Measurements from ENCODE around the gene MAST4. TPM values are rescaled to one million over a fixed set of nuclear protein-coding genes. Genes with fewer than 3 reads are reported as not detected.

Gene MAST4
- total and polyA plus RNA-seq, 2 of the 13 experiments (the other 11 are each of a cell fraction or from before 2014, with no cell fraction given), result 3.4 to 3.7 TPM

- no peak for TF ChIP-seq TGIF2 (CRISPR knock-in tag; IDR thresholded peaks at IDR 0.05)
- no peak for TF ChIP-seq FUBP1 (CRISPR knock-in tag; IDR thresholded peaks at IDR 0.05; ENCODE audit: borderline replicate concordance)
- TF ChIP-seq ZNF780A (CRISPR knock-in tag; IDR thresholded peaks at IDR 0.05), result no peak
- TF ChIP-seq SOX6 (IDR thresholded peaks at IDR 0.05), result no peak
- TF ChIP-seq SOX6 (CRISPR knock-in tag; IDR thresholded peaks at IDR 0.05), result no peak
Measured at GRCh38 chr5:66757834-66758371, 161.7 kb downstream of the MAST4 start (continued).

GRCh38 chr5:66769030-66769733 is 173.0 kb downstream of the MAST4 start:
- Histone ChIP-seq H3K36me3 (replicated peaks in 1 of 2; ENCODE audit: control insufficient read depth in 1 of 2, insufficient read depth in 2 of 2, low read length in 2 of 2) (no peaks in the 10 kb centered on the region), H3K27me3 (ENCODE audit: control insufficient read depth in 1 of 2, insufficient read depth in 2 of 2, low read length in 2 of 2) (no peaks in the 10 kb centered on the region; a peak in 1 of 5 replicates), H3K4me1 (ENCODE audit: insufficient read depth, low read length) (no peaks in the 10 kb centered on the region), H3K79me2 (ENCODE audit: insufficient read depth, low read length) (no peaks in the 10 kb centered on the region), H2AFZ (ENCODE audit: low read length) (no peak overlapping the region), H3K9me3 (ENCODE audit: low read length) (no peaks in the 10 kb centered on the region), H3K27ac (ENCODE audit: extremely low read length, insufficient read depth, low read length) (no peak overlapping the region), H4K20me1 (ENCODE audit: insufficient read depth, low read length) (no peaks in the 10 kb centered on the region), H3K4me2 (ENCODE audit: low read depth, low read length) (no peak overlapping the region), H3K4me3 (replicated peaks in 1 of 3; ENCODE audit: insufficient read depth in 1 of 3, low read depth in 2 of 3, low read length in 3 of 3) (no peak overlapping the region), H3K9ac (ENCODE audit: insufficient read depth, low read depth, low read length) (no peak overlapping the region)
- in situ Hi-C loops (cut with HindIII; ENCODE audit: extremely low pct_ligation_motif_present, low pct_unique_long_range_greater_than_20kb), result no loop called here
- ChIA-PET CTCF (ENCODE audit: low intra/inter-chr PET ratio, low total read pairs) (interaction anchor here (1.1 kb wide), 1 partner anchor 463 kb away, joined by 3 read pairs; no protein-coding TSS in a partner anchor), POLR2A (no interaction called here)
- 7% methylated on average over 9 of the region's 9 CpGs for WGBS (ENCODE audit: low lambda C conversion rate)
- no TSS peak for BruUV-seq (replicated peaks)
- no peak for DNase-seq (ENCODE audit: low spot score)
- ATAC-seq, result no peak
- no peak for FAIRE-seq
- intact Hi-C loops (cut with micrococcal nuclease; ENCODE audit: unreplicated experiment), result no loop called here
- TF ChIP-seq HIVEP1 (CRISPR knock-in tag; IDR thresholded peaks at IDR 0.05) (no peak), MIER2 (CRISPR knock-in tag; IDR thresholded peaks at IDR 0.05) (no peak), ZNF644 (CRISPR knock-in tag; IDR thresholded peaks at IDR 0.05; ENCODE audit: low read depth) (no peak), GRHL1 (CRISPR knock-in tag; conservative IDR thresholded peaks at IDR 0.05) (no peak), MLXIP (CRISPR knock-in tag; IDR thresholded peaks at IDR 0.05; ENCODE audit: borderline replicate concordance) (no peak)

All from HepG2 (cell line).